Karpas-422 (cell line): Measurements from ENCODE around the gene CPPED1. TPM values are rescaled to one million over a fixed set of nuclear protein-coding genes. Genes with fewer than 3 reads are reported as not detected.
"Not testable (repeated sequence)": the region's sequence is repeated elsewhere in the genome, so short reads cannot be mapped to it uniquely, and the experiment has no call there.

Source experiments
- DNase-seq: peaks from one replicate; pipeline ENCODE4 v3.0.0-alpha.2; 2015
- H2AFZ ChIP-seq: fragments of 200-600 bp; sonication (generic); 2 replicates; pipeline ENCODE4 v1.6.1; 2014; ENCODE audit warnings: antibody characterized with exemption, low read length, mixed read lengths
- H3K27ac ChIP-seq: fragments of 200-600 bp; sonication (generic); 2 replicates; pipeline ENCODE4 v1.5.1; 2014; ENCODE audit warnings: mild to moderate bottlenecking, low read length, moderate library complexity
- H3K27me3 ChIP-seq: fragments of 200-600 bp; sonication (generic); 2 replicates; pipeline ENCODE4 v1.6.1; 2014; ENCODE audit warnings: low read length, mixed read lengths
- H3K36me3 ChIP-seq: fragments of 200-600 bp; sonication (generic); 2 replicates; pipeline ENCODE4 v1.6.1; 2014; ENCODE audit warnings: low read length, mixed read lengths; ENCODE audit not compliant: insufficient read depth
- H3K4me1 ChIP-seq: fragments of 200-600 bp; sonication (generic); 2 replicates; pipeline ENCODE4 v1.6.1; 2014; ENCODE audit warnings: mild to moderate bottlenecking, low read length, mixed read lengths
- H3K4me2 ChIP-seq: fragments of 200-600 bp; sonication (generic); 2 replicates; pipeline ENCODE4 v1.6.1; 2014; ENCODE audit warnings: low read length, low read depth, mild to moderate bottlenecking; ENCODE audit not compliant: poor library complexity, severe bottlenecking
- H3K4me3 ChIP-seq: fragments of 200-600 bp; sonication (generic); 2 replicates; pipeline ENCODE4 v1.5.1; 2014; ENCODE audit warnings: mild to moderate bottlenecking, antibody characterized with exemption, low read length, mixed read lengths
- H3K79me2 ChIP-seq: fragments of 200-600 bp; sonication (generic); 2 replicates; pipeline ENCODE4 v1.6.1; 2014; ENCODE audit warnings: mild to moderate bottlenecking, low read length, mixed read lengths
- H3K9ac ChIP-seq: fragments of 200-600 bp; sonication (generic); 2 replicates; pipeline ENCODE4 v1.6.0; 2014; ENCODE audit warnings: low read length
- H3K9me2 ChIP-seq: fragments of 200-600 bp; sonication (generic), shearing (Covaris generic); replicated peaks from 2 replicates; pipeline ENCODE4 v1.6.0; 2014; ENCODE audit warnings: mild to moderate bottlenecking, low read length, moderate library complexity; ENCODE audit not compliant: insufficient read depth
- H3K9me3 ChIP-seq: fragments of 300-700, 200-600 bp; sonication (generic); 2 replicates; pipeline ENCODE4 v1.6.1; 2014; ENCODE audit warnings: low read length, mixed read lengths
- H4K20me1 ChIP-seq: fragments of 200-600 bp; sonication (generic); 2 replicates; pipeline ENCODE4 v1.6.1; 2014; ENCODE audit warnings: mild to moderate bottlenecking, antibody characterized with exemption, low read length, low read depth; ENCODE audit not compliant: insufficient read depth
- total RNA-seq: library from RNA; depleted of rRNA; stranded (reverse); fragments of >200 nt; shearing (Covaris generic); gene quantifications from 2 replicates; pipeline ENCODE4 v1.2.3, GENCODE V29; 2014; ENCODE audit warnings: low replicate concordance

The CPPED1 gene
- total RNA-seq, 1 experiment from 2014 or later, result 1.8 TPM

GRCh38 chr16:12771341-12771798 lies 32.3 kb downstream of the CPPED1 start:
- Histone ChIP-seq H4K20me1 (no peaks in the 10 kb centered on the region), H3K9me2 (no peaks in the 10 kb centered on the region), H3K36me3 (no peaks in the 10 kb centered on the region), H3K27me3 (no peaks in the 10 kb centered on the region), H3K4me2 (no peak overlapping the region), H3K4me1 (no peaks in the 10 kb centered on the region), H3K79me2 (no peaks in the 10 kb centered on the region), H2AFZ (no peak overlapping the region), H3K9me3 (no peaks in the 10 kb centered on the region), H3K27ac (no peak overlapping the region), H3K4me3 (no peak overlapping the region), H3K9ac (no peak overlapping the region)
- no peak for DNase-seq

GRCh38 chr16:12769525-12769924 lies 34.2 kb downstream of the CPPED1 start:
- H3K79me2 ChIP-seq, result no peaks in the 10 kb centered on the region
- no peak overlapping the region for H3K9ac ChIP-seq
- H3K4me3 ChIP-seq, result no peak overlapping the region
- no peak for DNase-seq
- H3K9me3 ChIP-seq, result no peaks in the 10 kb centered on the region
- H3K4me2 ChIP-seq, result no peak overlapping the region
- H3K4me1 ChIP-seq, result no peaks in the 10 kb centered on the region
- no peaks in the 10 kb centered on the region for H3K9me2 ChIP-seq
- H3K36me3 ChIP-seq, result no peaks in the 10 kb centered on the region
- no peaks in the 10 kb centered on the region for H4K20me1 ChIP-seq
- no peak overlapping the region for H3K27ac ChIP-seq
- no peak overlapping the region for H2AFZ ChIP-seq
- no peaks in the 10 kb centered on the region for H3K27me3 ChIP-seq

GRCh38 chr16:12767897-12768296 lies 35.8 kb downstream of the CPPED1 start:
- DNase-seq, result no peak
- H3K79me2 ChIP-seq, result no peaks in the 10 kb centered on the region
- no peak overlapping the region for H3K27ac ChIP-seq
- no peak overlapping the region for H3K9ac ChIP-seq
- H3K9me3 ChIP-seq, result no peaks in the 10 kb centered on the region
- H3K9me2 ChIP-seq, result no peaks in the 10 kb centered on the region
- no peaks in the 10 kb centered on the region for H3K4me1 ChIP-seq
- no peaks in the 10 kb centered on the region for H3K36me3 ChIP-seq
- no peak overlapping the region for H2AFZ ChIP-seq
- H3K27me3 ChIP-seq, result no peaks in the 10 kb centered on the region
- no peak overlapping the region for H3K4me3 ChIP-seq
- H3K4me2 ChIP-seq, result no peak overlapping the region
- no peaks in the 10 kb centered on the region for H4K20me1 ChIP-seq

GRCh38 chr16:12766853-12767252 lies 36.8 kb downstream of the CPPED1 start:
- Histone ChIP-seq H3K79me2 (no peaks in the 10 kb centered on the region), H3K36me3 (no peaks in the 10 kb centered on the region), H3K27me3 (no peaks in the 10 kb centered on the region), H2AFZ (no peak overlapping the region), H3K9ac (no peak overlapping the region), H3K4me1 (no peaks in the 10 kb centered on the region), H3K27ac (no peak overlapping the region), H4K20me1 (no peaks in the 10 kb centered on the region), H3K4me2 (no peak overlapping the region), H3K9me3 (no peaks in the 10 kb centered on the region), H3K4me3 (no peak overlapping the region), H3K9me2 (no peaks in the 10 kb centered on the region)
- no peak for DNase-seq

- not testable (repeated sequence) for H3K27me3 ChIP-seq, H3K36me3 ChIP-seq, H3K4me2 ChIP-seq, H3K9me2 ChIP-seq, H3K9ac ChIP-seq, DNase-seq, H3K79me2 ChIP-seq, H3K27ac ChIP-seq, H3K4me1 ChIP-seq, H3K9me3 ChIP-seq, H3K4me3 ChIP-seq, H4K20me1 ChIP-seq, H2AFZ ChIP-seq
Measured at GRCh38 chr16:12766208-12766607, 37.5 kb downstream of the CPPED1 start.

DNA sequence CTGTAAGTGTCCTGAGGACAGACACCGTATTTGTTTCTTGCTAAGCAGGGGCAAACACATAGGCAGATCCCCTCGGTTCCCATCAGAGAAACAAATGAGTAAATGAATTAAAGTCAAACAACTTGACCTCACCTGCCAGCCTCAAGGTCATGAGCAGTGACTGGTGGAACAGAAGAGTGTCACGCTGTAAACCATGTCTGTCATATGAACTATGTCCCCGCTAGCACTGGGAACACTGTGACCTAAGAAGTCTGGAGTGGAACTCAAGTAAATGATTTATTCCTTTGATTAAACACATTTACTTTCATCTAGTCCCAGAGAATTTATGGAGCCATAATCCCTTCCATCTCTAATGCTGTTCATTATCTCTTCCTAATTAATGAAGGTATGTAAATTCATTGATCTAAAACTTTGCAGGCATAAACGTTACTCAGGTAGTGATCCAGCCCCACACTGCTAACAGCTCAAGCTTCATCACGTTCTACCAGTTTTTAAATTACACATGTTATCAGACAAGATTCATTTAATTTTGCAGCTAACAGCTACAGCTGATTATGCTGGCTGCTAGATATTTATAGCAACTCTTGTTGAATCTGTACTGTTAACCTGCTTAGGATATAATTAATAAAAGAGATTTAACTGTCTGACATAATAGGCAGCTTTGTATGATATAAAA lies 38.7 kb downstream of the CPPED1 start:
- H3K79me2 ChIP-seq, result no peaks in the 10 kb centered on the region
- no peak overlapping the region for H3K4me3 ChIP-seq
- H3K4me1 ChIP-seq, result no peaks in the 10 kb centered on the region
- no peak overlapping the region for H3K4me2 ChIP-seq
- H4K20me1 ChIP-seq, result no peaks in the 10 kb centered on the region
- no peak overlapping the region for H3K9ac ChIP-seq
- no peaks in the 10 kb centered on the region for H3K9me3 ChIP-seq
- H2AFZ ChIP-seq, result no peak overlapping the region
- no peaks in the 10 kb centered on the region for H3K36me3 ChIP-seq
- DNase-seq, result no peak
- H3K27me3 ChIP-seq, result no peaks in the 10 kb centered on the region
- H3K27ac ChIP-seq, result no peak overlapping the region
- H3K9me2 ChIP-seq, result no peaks in the 10 kb centered on the region

GRCh38 chr16:12763517-12763916 lies 40.2 kb downstream of the CPPED1 start:
- no peaks in the 10 kb centered on the region; the same call in 1 of the 2 replicates for H3K27me3 ChIP-seq
- H3K9ac ChIP-seq, result no peak overlapping the region
- no peaks in the 10 kb centered on the region for H4K20me1 ChIP-seq
- H3K4me3 ChIP-seq, result no peak overlapping the region
- DNase-seq, result no peak
- H2AFZ ChIP-seq, result no peak overlapping the region
- H3K4me2 ChIP-seq, result no peak overlapping the region
- H3K4me1 ChIP-seq, result peaks cover 8% of the 10 kb centered on the region
- no peaks in the 10 kb centered on the region for H3K9me3 ChIP-seq
- no peaks in the 10 kb centered on the region for H3K36me3 ChIP-seq
- H3K9me2 ChIP-seq, result no peaks in the 10 kb centered on the region
- H3K27ac ChIP-seq, result no peak overlapping the region
- H3K79me2 ChIP-seq, result no peaks in the 10 kb centered on the region

GRCh38 chr16:12760819-12761611 lies 42.7 kb downstream of the CPPED1 start:
- Histone ChIP-seq H3K36me3 (no peaks in the 10 kb centered on the region), H4K20me1 (no peaks in the 10 kb centered on the region), H3K27ac (no peak overlapping the region), H2AFZ (no peak overlapping the region), H3K27me3 (no peaks in the 10 kb centered on the region; the same call in 1 of the 2 replicates), H3K9ac (no peak overlapping the region), H3K4me1 (peaks cover 8% of the 10 kb centered on the region), H3K79me2 (no peaks in the 10 kb centered on the region), H3K4me3 (no peak overlapping the region), H3K9me2 (no peaks in the 10 kb centered on the region), H3K9me3 (no peaks in the 10 kb centered on the region), H3K4me2 (no peak overlapping the region)
- DNase-seq, result no peak
